HepG2 (cell line): ENCODE data around the gene LPCAT4. TPM values are rescaled to one million over a fixed set of nuclear protein-coding genes. Genes with fewer than 3 reads are reported as not detected.

Experiments
- CREM ChIP-seq, 2 experiments: sonication (generic) in 1 of 2; formaldehyde crosslinking in 1 of 2; IDR thresholded peaks; 2 replicates each; pipeline versions ENCODE4 v1.4.0 to v1.6.1; 2016 to 2020; ENCODE audit warnings: antibody characterized with exemption in 1 of 2, mild to moderate bottlenecking in 1 of 2, missing genetic modification reagents in 1 of 2
- ZNF33A ChIP-seq: sonication (generic); formaldehyde crosslinking; IDR thresholded peaks from 2 replicates; pipeline ENCODE4 v1.5.1; 2020; ENCODE audit warnings: missing genetic modification reagents, mild to moderate bottlenecking, moderate library complexity, borderline replicate concordance
- ZNF430 ChIP-seq: sonication (generic); formaldehyde crosslinking; IDR thresholded peaks from 2 replicates; pipeline ENCODE4 v1.9.0; 2021; ENCODE audit warnings: mild to moderate bottlenecking, missing genetic modification reagents
- ZNF83 ChIP-seq: sonication (generic); formaldehyde crosslinking; IDR thresholded peaks from 2 replicates; pipeline ENCODE4 v1.4.0; 2020; ENCODE audit warnings: missing genetic modification reagents, mild to moderate bottlenecking, borderline replicate concordance
- polyA plus RNA-seq, 8 experiments: library from polyadenylated mRNA; depleted of rRNA in 3 of 8; stranded (reverse) in 7 of 8; unstranded in 1 of 8; fragments of >200 nt; fragmentation: Illumina TruSeq in 4 of 8; extraction: Trizol in 4 of 8; gene quantifications; 2 replicates each; pipeline versions ENCODE4 v1.2.1 to v1.2.3, GENCODE V29; 2011 to 2016; ENCODE audit warnings: low read depth in 4 of 8, missing spikeins in 1 of 8, mixed read lengths in 1 of 8; ENCODE audit not compliant: insufficient read depth in 1 of 8
- total RNA-seq, 5 experiments: library from RNA; depleted of rRNA; stranded (reverse); fragments of >200 nt; fragmentation: Illumina TruSeq; extraction: Trizol; gene quantifications; 2 replicates each; pipeline ENCODE4 v1.2.3, GENCODE V29; 2016; ENCODE audit warnings: low read depth in 1 of 5
- TF ChIP-seq, protein P1 (sequence below), 2 experiments: fragments of 450-650 bp in 1 of 2; sonication (generic) in 1 of 2; formaldehyde crosslinking in 1 of 2; IDR thresholded peaks; 2 replicates each; pipeline versions ENCODE4 v1.6.1 to v1.8.0; 2016 to 2022; ENCODE audit warnings: antibody characterized with exemption in 1 of 2, mild to moderate bottlenecking in 1 of 2, missing genetic modification reagents in 1 of 2
- TF ChIP-seq, protein P2 (sequence below): sonication (generic); formaldehyde crosslinking; IDR thresholded peaks from 2 replicates; pipeline ENCODE4 v1.5.1; 2020; ENCODE audit warnings: mild to moderate bottlenecking, moderate library complexity, missing genetic modification reagents
- TF ChIP-seq, protein P3 (sequence below): sonication (generic); formaldehyde crosslinking; IDR thresholded peaks from 2 replicates; pipeline ENCODE4 v1.5.0; 2020; ENCODE audit warnings: missing genetic modification reagents, mild to moderate bottlenecking, borderline replicate concordance
- TF ChIP-seq, protein P4 (sequence below): sonication (generic); formaldehyde crosslinking; IDR thresholded peaks from 2 replicates; pipeline ENCODE4 v1.5.0; 2020; ENCODE audit warnings: mild to moderate bottlenecking, missing genetic modification reagents, borderline replicate concordance
- TF ChIP-seq, protein P5 (sequence below): IDR thresholded peaks from 2 replicates; pipeline ENCODE4 v1.6.1; 2016; ENCODE audit warnings: mild to moderate bottlenecking

LPCAT4 gene
- total and polyA plus RNA-seq, 2 of the 13 experiments (the other 11 are each of a cell fraction or from before 2014, with no cell fraction given) = 8.1 to 57.1 TPM

DNA sequence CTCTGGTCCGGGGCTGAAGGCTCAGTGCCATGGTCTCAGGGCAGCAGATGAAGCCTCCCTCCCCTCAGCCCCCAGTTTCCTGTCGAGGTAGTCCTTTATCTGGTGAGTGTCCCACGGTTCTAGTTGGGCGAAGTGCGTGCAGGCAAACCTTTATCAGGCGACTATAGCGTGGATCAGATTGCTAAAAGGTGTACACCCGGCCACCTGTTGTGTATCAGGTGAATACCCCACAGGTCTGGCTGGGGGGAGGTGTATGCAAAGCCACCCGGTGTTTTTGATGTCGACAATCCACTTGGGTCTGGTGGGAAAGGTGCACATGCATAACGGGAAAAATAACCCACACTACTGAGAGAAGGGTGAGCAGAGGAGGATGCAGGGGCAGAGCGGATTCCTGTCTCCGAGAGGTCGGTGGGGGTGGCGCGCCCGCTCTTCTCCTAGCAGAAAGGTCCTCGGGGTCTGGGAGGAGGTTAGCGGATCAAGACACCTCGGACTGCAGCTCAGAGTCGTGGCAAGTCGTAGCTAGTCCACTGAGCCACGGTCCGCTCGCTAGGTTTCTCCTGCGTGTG lies 29.9 kb downstream of the LPCAT4 start (continued):
- TF ChIP-seq, protein P1, sequence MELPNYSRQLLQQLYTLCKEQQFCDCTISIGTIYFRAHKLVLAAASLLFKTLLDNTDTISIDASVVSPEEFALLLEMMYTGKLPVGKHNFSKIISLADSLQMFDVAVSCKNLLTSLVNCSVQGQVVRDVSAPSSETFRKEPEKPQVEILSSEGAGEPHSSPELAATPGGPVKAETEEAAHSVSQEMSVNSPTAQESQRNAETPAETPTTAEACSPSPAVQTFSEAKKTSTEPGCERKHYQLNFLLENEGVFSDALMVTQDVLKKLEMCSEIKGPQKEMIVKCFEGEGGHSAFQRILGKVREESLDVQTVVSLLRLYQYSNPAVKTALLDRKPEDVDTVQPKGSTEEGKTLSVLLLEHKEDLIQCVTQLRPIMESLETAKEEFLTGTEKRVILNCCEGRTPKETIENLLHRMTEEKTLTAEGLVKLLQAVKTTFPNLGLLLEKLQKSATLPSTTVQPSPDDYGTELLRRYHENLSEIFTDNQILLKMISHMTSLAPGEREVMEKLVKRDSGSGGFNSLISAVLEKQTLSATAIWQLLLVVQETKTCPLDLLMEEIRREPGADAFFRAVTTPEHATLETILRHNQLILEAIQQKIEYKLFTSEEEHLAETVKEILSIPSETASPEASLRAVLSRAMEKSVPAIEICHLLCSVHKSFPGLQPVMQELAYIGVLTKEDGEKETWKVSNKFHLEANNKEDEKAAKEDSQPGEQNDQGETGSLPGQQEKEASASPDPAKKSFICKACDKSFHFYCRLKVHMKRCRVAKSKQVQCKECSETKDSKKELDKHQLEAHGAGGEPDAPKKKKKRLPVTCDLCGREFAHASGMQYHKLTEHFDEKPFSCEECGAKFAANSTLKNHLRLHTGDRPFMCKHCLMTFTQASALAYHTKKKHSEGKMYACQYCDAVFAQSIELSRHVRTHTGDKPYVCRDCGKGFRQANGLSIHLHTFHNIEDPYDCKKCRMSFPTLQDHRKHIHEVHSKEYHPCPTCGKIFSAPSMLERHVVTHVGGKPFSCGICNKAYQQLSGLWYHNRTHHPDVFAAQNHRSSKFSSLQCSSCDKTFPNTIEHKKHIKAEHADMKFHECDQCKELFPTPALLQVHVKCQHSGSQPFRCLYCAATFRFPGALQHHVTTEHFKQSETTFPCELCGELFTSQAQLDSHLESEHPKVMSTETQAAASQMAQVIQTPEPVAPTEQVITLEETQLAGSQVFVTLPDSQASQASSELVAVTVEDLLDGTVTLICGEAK (IDR thresholded peaks at IDR 0.05) = no peak
- TF ChIP-seq, protein P1 (CRISPR knock-in tag; IDR thresholded peaks at IDR 0.05) = 0 out of 2 replicates have a peak, but pooled peaks have one; percentile 8
- TF ChIP-seq, protein P2, sequence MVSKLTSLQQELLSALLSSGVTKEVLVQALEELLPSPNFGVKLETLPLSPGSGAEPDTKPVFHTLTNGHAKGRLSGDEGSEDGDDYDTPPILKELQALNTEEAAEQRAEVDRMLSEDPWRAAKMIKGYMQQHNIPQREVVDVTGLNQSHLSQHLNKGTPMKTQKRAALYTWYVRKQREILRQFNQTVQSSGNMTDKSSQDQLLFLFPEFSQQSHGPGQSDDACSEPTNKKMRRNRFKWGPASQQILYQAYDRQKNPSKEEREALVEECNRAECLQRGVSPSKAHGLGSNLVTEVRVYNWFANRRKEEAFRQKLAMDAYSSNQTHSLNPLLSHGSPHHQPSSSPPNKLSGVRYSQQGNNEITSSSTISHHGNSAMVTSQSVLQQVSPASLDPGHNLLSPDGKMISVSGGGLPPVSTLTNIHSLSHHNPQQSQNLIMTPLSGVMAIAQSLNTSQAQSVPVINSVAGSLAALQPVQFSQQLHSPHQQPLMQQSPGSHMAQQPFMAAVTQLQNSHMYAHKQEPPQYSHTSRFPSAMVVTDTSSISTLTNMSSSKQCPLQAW (CRISPR knock-in tag) = 0 out of 2 replicates have a peak, but pooled peaks have one; percentile 13
- TF ChIP-seq, protein P3, sequence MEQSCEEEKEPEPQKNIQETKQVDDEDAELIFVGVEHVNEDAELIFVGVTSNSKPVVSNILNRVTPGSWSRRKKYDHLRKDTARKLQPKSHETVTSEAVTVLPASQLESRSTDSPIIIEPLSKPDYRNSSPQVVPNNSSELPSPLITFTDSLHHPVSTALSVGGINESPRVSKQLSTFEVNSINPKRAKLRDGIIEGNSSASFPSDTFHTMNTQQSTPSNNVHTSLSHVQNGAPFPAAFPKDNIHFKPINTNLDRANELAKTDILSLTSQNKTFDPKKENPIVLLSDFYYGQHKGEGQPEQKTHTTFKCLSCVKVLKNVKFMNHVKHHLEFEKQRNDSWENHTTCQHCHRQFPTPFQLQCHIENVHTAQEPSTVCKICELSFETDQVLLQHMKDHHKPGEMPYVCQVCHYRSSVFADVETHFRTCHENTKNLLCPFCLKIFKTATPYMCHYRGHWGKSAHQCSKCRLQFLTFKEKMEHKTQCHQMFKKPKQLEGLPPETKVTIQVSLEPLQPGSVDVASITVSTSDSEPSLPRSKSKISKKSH (CRISPR knock-in tag) = peak; percentile 65; the same call in 1 of the 2 replicates
- TF ChIP-seq ZNF33A (CRISPR knock-in tag) (no peak), ZNF83 (CRISPR knock-in tag) (no peak), CREM (IDR thresholded peaks at IDR 0.05) (no peak), CREM (CRISPR knock-in tag; IDR thresholded peaks at IDR 0.05) (no peak), ZNF430 (CRISPR knock-in tag) (0 out of 2 replicates have a peak, but pooled peaks have one; percentile 9)
- TF ChIP-seq, protein P4, sequence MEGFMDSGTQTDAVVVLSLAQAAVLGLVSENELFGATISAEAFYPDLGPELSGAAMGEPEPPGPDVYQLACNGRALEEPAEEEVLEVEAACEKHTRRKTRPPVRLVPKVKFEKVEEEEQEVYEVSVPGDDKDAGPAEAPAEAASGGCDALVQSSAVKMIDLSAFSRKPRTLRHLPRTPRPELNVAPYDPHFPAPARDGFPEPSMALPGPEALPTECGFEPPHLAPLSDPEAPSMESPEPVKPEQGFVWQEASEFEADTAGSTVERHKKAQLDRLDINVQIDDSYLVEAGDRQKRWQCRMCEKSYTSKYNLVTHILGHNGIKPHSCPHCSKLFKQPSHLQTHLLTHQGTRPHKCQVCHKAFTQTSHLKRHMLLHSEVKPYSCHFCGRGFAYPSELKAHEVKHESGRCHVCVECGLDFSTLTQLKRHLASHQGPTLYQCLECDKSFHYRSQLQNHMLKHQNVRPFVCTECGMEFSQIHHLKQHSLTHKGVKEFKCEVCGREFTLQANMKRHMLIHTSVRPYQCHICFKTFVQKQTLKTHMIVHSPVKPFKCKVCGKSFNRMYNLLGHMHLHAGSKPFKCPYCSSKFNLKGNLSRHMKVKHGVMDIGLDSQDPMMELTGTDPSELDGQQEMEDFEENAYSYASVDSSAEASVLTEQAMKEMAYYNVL (CRISPR knock-in tag) = 0 out of 2 replicates have a peak, but pooled peaks have one; percentile 3
- TF ChIP-seq, protein P5, sequence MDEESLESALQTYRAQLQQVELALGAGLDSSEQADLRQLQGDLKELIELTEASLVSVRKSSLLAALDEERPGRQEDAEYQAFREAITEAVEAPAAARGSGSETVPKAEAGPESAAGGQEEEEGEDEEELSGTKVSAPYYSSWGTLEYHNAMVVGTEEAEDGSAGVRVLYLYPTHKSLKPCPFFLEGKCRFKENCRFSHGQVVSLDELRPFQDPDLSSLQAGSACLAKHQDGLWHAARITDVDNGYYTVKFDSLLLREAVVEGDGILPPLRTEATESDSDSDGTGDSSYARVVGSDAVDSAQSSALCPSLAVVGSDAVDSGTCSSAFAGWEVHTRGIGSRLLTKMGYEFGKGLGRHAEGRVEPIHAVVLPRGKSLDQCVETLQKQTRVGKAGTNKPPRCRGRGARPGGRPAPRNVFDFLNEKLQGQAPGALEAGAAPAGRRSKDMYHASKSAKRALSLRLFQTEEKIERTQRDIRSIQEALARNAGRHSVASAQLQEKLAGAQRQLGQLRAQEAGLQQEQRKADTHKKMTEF (CRISPR knock-in tag) = peak; percentile 3; the same call in 1 of the 2 replicates
